Mesendoderm (in vitro differentiated cells): ENCODE results near the gene C10orf95.
A peak's percentile ranks its signal among the peaks of the same experiment; 100 is the strongest.

Source experiments
- DNase-seq: peaks from one replicate; pipeline ENCODE4 v3.0.0; 2013
- H2AK5ac ChIP-seq: 2 replicates; pipeline ENCODE4 v1.6.1; 2013; ENCODE audit warnings: low read length, inconsistent platforms
- H2BK120ac ChIP-seq: 2 replicates; pipeline ENCODE4 v1.6.1; 2013; ENCODE audit warnings: low read depth, mild to moderate bottlenecking, low read length, moderate library complexity, mixed read lengths
- H2BK15ac ChIP-seq: replicated peaks from 2 replicates; pipeline ENCODE4 v1.6.1; 2013; ENCODE audit warnings: low read depth, mild to moderate bottlenecking, moderate library complexity
- H2BK5ac ChIP-seq: 2 replicates; pipeline ENCODE4 v1.6.1; 2013; ENCODE audit warnings: low read length, inconsistent platforms
- H3K18ac ChIP-seq: 2 replicates; pipeline ENCODE4 v1.6.1; 2013; ENCODE audit warnings: mild to moderate bottlenecking, low read length, mixed read lengths
- H3K23ac ChIP-seq: one replicate; pipeline ENCODE4 v1.6.1; 2013; ENCODE audit warnings: low read length
- H3K27ac ChIP-seq: 2 replicates; pipeline ENCODE4 v1.5.1; 2013; ENCODE audit warnings: low read depth, mild to moderate bottlenecking, inconsistent platforms, low read length, moderate library complexity
- H3K27me3 ChIP-seq: 2 replicates; pipeline ENCODE4 v1.6.1; 2013; ENCODE audit warnings: low read length, control low read depth, mild to moderate bottlenecking, inconsistent platforms; ENCODE audit not compliant: insufficient read depth, poor library complexity
- H3K36me3 ChIP-seq: 2 replicates; pipeline ENCODE4 v1.6.1; 2013; ENCODE audit warnings: low read length, inconsistent platforms; ENCODE audit not compliant: control insufficient read depth, insufficient read depth
- H3K4ac ChIP-seq: one replicate; pipeline ENCODE4 v1.6.1; 2013; ENCODE audit warnings: low read depth, mild to moderate bottlenecking, low read length, moderate library complexity
- H3K4me1 ChIP-seq: 2 replicates; pipeline ENCODE4 v1.6.1; 2013; ENCODE audit warnings: low read depth, low read length, inconsistent platforms; ENCODE audit not compliant: control insufficient read depth
- H3K4me2 ChIP-seq: 2 replicates; pipeline ENCODE4 v1.6.1; 2013; ENCODE audit warnings: low read length
- H3K4me3 ChIP-seq: 2 replicates; pipeline ENCODE4 v1.5.1; 2013; ENCODE audit warnings: mild to moderate bottlenecking, low read length
- H3K56ac ChIP-seq: one replicate; pipeline ENCODE4 v1.6.1; 2013; ENCODE audit warnings: low read length
- H3K79me1 ChIP-seq: 2 replicates; pipeline ENCODE4 v1.6.1; 2013; ENCODE audit warnings: low read length, inconsistent platforms
- H3K79me2 ChIP-seq: 2 replicates; pipeline ENCODE4 v1.6.1; 2013; ENCODE audit warnings: mild to moderate bottlenecking, low read length; ENCODE audit not compliant: control insufficient read depth, insufficient read depth
- H3K9ac ChIP-seq: 2 replicates; pipeline ENCODE4 v1.6.1; 2013; ENCODE audit warnings: low read length, inconsistent platforms
- H4K5ac ChIP-seq: one replicate; pipeline ENCODE4 v1.6.1; 2013; ENCODE audit warnings: low read length
- H4K8ac ChIP-seq: one replicate; pipeline ENCODE4 v1.6.1; 2013; ENCODE audit warnings: low read depth, mild to moderate bottlenecking, control low read depth, low read length, moderate library complexity
- WGBS: extraction: QIAGEN DNeasy Blood & Tissue Kit; methylation state at CpG from one replicate; pipeline ENCODE4 v1.1.7; 2013; ENCODE audit warnings: low lambda C conversion rate, missing lambda C conversion rate; ENCODE audit not compliant: insufficient coverage; ENCODE audit errors: extremely low coverage; 5-methylcytosine and 5-hydroxymethylcytosine counted together

The C10orf95 gene

GRCh38 chr10:102423372-102423968 lies 27.9 kb downstream of the C10orf95 start:
- Histone ChIP-seq H2BK5ac (no peak overlapping the region), H3K79me2 (no peaks in the 10 kb centered on the region), H2BK15ac (no peak overlapping the region), H3K4me3 (no peak overlapping the region), H2BK120ac (no peak overlapping the region), H3K56ac (no peak overlapping the region), H2AK5ac (no peak overlapping the region), H4K8ac (no peak overlapping the region), H3K27ac (no peak overlapping the region), H3K4ac (no peak overlapping the region), H3K79me1 (no peaks in the 10 kb centered on the region), H3K4me1 (peaks cover 7% of the 10 kb centered on the region), H3K36me3 (no peaks in the 10 kb centered on the region), H4K5ac (no peak overlapping the region), H3K18ac (no peak overlapping the region), H3K9ac (no peak overlapping the region), H3K23ac (no peak overlapping the region), H3K4me2 (no peak overlapping the region), H3K27me3 (no peaks in the 10 kb centered on the region)
- no peak for DNase-seq
- no CpG with 5 or more reads among the region's 13 CpGs for WGBS

- H3K9ac ChIP-seq: peak overlapping the region; percentile 85
- H2BK15ac ChIP-seq: no peak overlapping the region
- no CpG with 5 or more reads among the region's 28 CpGs for WGBS
- peaks cover 7% of the 10 kb centered on the region for H3K4me1 ChIP-seq
- H3K4ac ChIP-seq: no peak overlapping the region
- H3K4me3 ChIP-seq: no peak overlapping the region
- no peaks in the 10 kb centered on the region for H3K27me3 ChIP-seq
- no peak overlapping the region for H3K23ac ChIP-seq
- no peak overlapping the region for H2BK5ac ChIP-seq
- no peaks in the 10 kb centered on the region for H3K79me2 ChIP-seq
- H2AK5ac ChIP-seq: no peak overlapping the region
- H3K36me3 ChIP-seq: no peaks in the 10 kb centered on the region
- H4K8ac ChIP-seq: no peak overlapping the region
- no peak overlapping the region for H3K18ac ChIP-seq
- peak overlapping the region; percentile 65 for H3K4me2 ChIP-seq
- H3K56ac ChIP-seq: peak overlapping the region; percentile 95
- H3K27ac ChIP-seq: no peak overlapping the region
- H2BK120ac ChIP-seq: no peak overlapping the region
- no peak overlapping the region for H4K5ac ChIP-seq
- no peaks in the 10 kb centered on the region for H3K79me1 ChIP-seq
- peak; percentile 88 for DNase-seq
These were observed 28.7 kb downstream of the C10orf95 start for GRCh38 chr10:102422545-102423129.

GRCh38 chr10:102421757-102422512 lies 29.4 kb downstream of the C10orf95 start:
- no CpG with 5 or more reads among the region's 62 CpGs for WGBS
- H4K8ac ChIP-seq: no peak overlapping the region
- H3K4me1 ChIP-seq: peaks cover 7% of the 10 kb centered on the region
- peak overlapping the region; percentile 85 for H3K9ac ChIP-seq
- no peak overlapping the region for H2BK120ac ChIP-seq
- peak overlapping the region; percentile 95 for H3K56ac ChIP-seq
- H3K27me3 ChIP-seq: no peaks in the 10 kb centered on the region
- no peak overlapping the region for H3K4ac ChIP-seq
- no peaks in the 10 kb centered on the region for H3K79me2 ChIP-seq
- H3K4me2 ChIP-seq: peak overlapping the region; percentile 65
- H4K5ac ChIP-seq: no peak overlapping the region
- H2BK15ac ChIP-seq: no peak overlapping the region
- no peaks in the 10 kb centered on the region for H3K79me1 ChIP-seq
- H2BK5ac ChIP-seq: no peak overlapping the region
- H3K18ac ChIP-seq: no peak overlapping the region
- H3K23ac ChIP-seq: no peak overlapping the region
- peak; percentile 54 for DNase-seq
- H3K4me3 ChIP-seq: peak overlapping the region; percentile 63
- no peaks in the 10 kb centered on the region for H3K36me3 ChIP-seq
- H2AK5ac ChIP-seq: no peak overlapping the region
- no peak overlapping the region for H3K27ac ChIP-seq

DNA sequence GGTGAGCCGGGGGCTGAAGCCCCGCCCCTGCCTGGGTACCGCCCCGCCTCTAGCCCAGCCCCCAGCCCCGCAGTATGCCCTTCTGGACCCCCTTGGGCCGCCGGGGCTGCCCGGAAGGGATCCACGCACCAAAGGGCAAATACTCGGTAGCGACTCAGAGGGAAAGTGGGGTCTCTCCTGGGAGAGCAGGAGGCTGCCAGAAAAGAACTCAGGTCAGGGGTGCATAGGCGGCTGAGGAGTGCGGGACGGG lies 29.9 kb downstream of the C10orf95 start:
- DNase-seq: no peak
- no peak overlapping the region for H4K5ac ChIP-seq
- H3K9ac ChIP-seq: peak overlapping the region; percentile 85
- no peaks in the 10 kb centered on the region for H3K36me3 ChIP-seq
- H3K79me2 ChIP-seq: no peaks in the 10 kb centered on the region
- H2BK5ac ChIP-seq: no peak overlapping the region
- no peak overlapping the region for H2BK120ac ChIP-seq
- no peak overlapping the region for H3K18ac ChIP-seq
- no peaks in the 10 kb centered on the region for H3K27me3 ChIP-seq
- peaks cover 7% of the 10 kb centered on the region for H3K4me1 ChIP-seq
- H3K4me2 ChIP-seq: peak overlapping the region; percentile 65
- no peak overlapping the region for H2BK15ac ChIP-seq
- no peak overlapping the region for H4K8ac ChIP-seq
- H3K4me3 ChIP-seq: peak overlapping the region; percentile 63
- no CpG with 5 or more reads among the region's 14 CpGs for WGBS
- peak overlapping the region; percentile 64 for H3K27ac ChIP-seq
- H3K23ac ChIP-seq: no peak overlapping the region
- no peaks in the 10 kb centered on the region for H3K79me1 ChIP-seq
- H2AK5ac ChIP-seq: no peak overlapping the region
- no peak overlapping the region for H3K4ac ChIP-seq
- peak overlapping the region; percentile 95 for H3K56ac ChIP-seq

DNA sequence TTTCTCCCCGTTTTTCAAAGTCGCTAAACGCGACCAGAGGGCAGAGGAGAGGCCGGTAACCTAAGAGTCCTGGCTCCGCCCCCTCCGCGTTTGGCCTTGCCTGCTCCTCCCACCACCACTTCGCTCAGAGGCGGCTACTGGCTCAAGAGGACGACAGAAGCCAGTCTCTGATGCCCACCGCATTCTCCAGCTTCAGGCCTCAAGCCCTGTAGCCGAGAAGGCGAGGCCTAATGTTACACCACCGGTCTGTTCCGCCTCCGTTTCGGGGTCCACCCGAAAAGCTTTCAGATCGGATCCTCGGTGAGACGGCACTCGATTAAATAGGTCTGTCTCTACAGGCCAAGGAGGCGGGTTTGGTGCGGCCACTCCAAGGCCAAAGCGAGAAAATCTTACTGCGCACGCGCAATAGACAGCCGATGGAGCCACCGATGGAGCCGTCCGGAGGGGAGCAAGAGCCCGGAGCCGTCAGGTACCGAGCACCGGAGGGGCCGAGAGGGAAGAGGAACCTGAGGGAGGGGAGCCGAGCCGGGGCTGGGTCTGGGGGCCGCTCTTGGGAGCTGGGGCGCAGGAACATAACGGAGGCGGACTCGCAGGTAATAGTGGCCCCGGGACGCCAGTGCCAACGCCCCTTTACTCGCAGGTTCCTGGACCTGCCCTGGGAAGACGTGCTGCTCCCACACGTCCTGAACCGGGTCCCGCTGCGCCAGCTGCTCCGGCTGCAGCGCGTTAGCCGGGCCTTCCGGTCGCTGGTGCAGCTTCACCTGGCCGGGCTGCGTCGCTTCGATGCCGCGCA lies 30.4 kb downstream of the C10orf95 start, which contains the start of gene FBXL15:
TSS of gene FBXL15 (plus strand) at position 123 of the 793 bp plus-strand sequence. CDS start at position 417, 294 bp downstream.
- peak within 1 kb of the TSS; percentile 94 for H3K4me2 ChIP-seq
- peak within 1 kb of the TSS; percentile 83 for H3K4me3 ChIP-seq
- H3K79me1 ChIP-seq: no peaks in the 10 kb centered on the region
- no peak within 1 kb of the TSS for H4K8ac ChIP-seq
- H2BK5ac ChIP-seq: peak within 1 kb of the TSS; percentile 82
- no peak within 1 kb of the TSS for H2BK15ac ChIP-seq
- H3K9ac ChIP-seq: peak within 1 kb of the TSS; percentile 85
- H3K4ac ChIP-seq: no peak within 1 kb of the TSS
- H3K18ac ChIP-seq: peak within 1 kb of the TSS; percentile 28
- no peaks in the 10 kb centered on the region for H3K79me2 ChIP-seq
- H2AK5ac ChIP-seq: no peak within 1 kb of the TSS
- H2BK120ac ChIP-seq: no peak within 1 kb of the TSS
- H3K36me3 ChIP-seq: no peaks in the 10 kb centered on the region
- no peak within 1 kb of the TSS for H4K5ac ChIP-seq
- H3K23ac ChIP-seq: no peak within 1 kb of the TSS
- H3K4me1 ChIP-seq: peaks cover 7% of the 10 kb centered on the region
- peak; percentile 98 for DNase-seq
- H3K27me3 ChIP-seq: no peaks in the 10 kb centered on the region
- peak within 1 kb of the TSS; percentile 98 for H3K56ac ChIP-seq
- no CpG with 5 or more reads among the region's 66 CpGs for WGBS
- peak within 1 kb of the TSS; percentile 89 for H3K27ac ChIP-seq
